GM18873 (cell line): ENCODE data around the gene C1orf159.
A peak's percentile ranks its signal among the peaks of the same experiment; 100 is the strongest.
"Not testable (repeated sequence)": the region's sequence is repeated elsewhere in the genome, so short reads cannot be mapped to it uniquely, and the experiment has no call there.

Source experiments
- ATAC-seq: cut with Tn5 transposase; IDR thresholded peaks from one replicate; pipeline ENCODE4 v1.9.1; 2021; ENCODE audit warnings: mild to moderate bottlenecking, moderate library complexity, moderate number of reproducible peaks; ENCODE audit not compliant: unreplicated experiment, low FRiP score

The C1orf159 gene

DNA sequence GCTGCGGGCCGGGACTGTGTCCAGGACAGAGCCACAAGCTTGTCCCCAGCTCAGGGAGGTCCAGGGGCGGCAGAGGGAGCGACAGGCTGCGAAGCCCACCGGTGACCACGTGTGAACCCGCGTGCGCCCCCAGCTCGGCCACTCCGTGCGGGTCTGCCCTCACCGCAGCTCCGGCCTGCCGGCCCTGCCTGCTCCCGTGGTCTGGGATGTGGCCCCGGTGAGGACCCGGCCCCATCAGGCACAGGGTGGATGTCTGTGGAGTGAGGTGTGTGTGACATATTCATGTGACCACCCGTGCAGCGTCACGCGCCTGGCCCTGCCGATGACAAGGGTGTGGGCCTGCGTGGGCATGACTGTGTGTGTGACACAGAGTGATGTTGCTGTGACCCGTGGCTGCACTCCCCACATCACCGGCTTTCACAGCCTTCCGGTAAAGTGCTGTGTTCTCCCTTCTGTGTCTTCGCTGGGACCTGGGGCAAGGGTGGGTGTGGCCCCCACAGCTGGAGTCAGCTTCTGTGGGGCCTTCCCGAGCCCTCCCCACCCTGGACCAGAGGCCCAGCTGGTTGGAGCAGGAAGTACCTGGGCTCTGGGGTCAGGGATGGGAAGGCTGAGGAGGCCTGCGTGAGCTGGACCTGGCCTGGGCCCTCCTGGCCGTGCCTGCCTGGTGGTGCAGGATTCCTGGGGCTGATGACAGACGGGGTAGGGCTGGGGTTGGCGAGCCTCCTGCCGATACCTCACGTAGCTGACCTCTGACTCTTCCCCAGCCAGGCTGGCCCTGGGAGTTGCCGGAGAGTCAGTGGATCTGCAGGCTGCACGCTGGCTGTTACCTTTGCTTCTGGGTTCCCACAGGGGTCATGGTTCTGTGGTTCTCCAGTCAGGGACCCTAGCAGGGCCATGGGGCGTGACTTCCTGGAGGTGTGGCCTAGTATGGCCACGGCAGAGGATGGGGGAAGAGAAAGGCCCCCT is 45.9 kb downstream of the C1orf159 start:
- no peak for ATAC-seq

DNA sequence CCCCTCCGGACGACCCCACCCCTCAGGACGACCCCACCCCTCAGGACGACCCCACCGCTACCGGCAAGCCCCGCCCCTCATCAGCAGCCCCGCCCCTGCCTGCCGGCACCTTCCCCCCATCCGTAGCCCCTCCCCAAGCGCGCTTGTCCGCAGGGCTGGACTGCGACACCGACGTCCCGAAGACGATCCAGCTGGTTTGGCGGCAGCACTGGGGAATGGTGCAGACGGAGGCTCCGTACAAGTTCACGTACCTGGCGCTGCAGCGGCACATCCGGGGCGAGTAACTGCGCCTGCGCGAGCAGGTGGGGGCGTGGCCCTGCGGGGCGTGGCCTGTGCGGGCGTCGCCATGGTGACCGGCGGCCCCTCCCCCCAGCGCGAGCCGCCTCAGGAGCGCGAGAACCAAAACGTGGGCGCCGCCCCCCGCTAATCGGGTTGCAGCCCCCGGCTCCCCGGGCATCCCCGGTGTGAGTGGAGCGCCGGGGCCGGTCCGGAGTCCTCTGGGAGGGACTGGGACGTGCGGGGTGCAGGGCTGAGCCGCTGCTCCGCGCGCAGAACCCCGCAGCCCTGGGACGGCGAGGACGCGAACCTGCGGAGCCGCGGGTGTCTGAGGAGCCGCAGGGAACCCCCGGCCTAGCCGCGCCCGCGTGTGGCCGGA is 46.7 kb downstream of the C1orf159 start:
- peak; percentile 46 for ATAC-seq

DNA sequence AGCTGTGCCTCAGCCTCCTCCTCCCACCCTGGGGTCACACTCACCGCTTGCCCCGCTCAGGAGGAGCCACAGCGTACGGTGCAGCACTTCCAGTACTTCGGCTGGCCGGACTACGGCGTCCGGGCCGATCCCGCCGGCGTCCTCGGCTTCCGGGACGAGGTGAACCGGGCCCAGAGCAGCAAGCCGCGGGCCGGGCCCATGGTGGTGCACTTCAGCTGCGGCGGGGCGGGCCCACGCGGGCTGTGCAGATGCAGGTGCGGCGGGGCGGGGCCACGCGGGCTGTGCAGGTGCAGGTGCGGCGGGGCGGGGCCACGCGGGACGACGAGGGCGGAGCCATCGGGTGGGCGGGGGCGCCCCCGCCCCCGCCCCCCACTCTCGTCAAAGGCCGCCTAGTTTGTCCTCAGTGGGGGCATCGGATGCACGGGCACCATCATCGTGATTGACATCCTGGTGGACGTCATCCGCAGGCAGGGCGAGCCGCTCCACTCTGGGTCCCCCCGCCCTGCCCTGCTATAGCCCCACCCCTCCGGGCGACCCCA is 47.3 kb downstream of the C1orf159 start:
- no peak for ATAC-seq

DNA sequence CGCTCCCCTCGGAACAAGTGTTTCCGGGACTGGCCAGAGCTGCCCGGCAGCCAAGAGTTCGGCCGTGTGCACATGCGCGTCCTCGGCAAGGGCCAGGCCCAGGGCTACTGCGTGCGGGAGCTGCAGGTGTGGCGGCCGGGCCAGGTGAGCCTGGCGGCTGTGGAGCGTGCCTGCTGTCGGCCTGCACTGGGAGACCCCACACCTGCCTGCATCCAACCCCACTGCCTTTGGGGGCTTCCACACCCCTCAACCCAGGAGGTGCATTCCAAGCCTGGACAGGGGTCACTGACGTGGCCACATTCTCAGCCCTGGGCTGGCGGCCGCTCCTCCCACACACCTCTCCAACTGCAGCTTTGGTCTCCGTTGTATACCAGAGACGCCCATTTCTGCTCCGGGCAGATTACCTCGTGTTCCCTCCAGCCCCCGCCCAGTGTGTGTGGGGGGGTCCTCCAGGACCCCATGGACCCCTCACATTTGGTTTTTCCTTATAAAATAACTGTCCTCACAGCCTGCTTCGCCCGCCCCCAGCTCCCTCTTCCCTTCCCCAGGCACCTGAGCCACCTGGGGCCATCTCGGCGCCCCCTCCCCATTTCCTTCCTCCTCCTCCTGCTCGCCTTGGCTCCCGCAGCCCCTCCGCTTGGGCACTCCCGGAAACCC is 47.9 kb downstream of the C1orf159 start:
- ATAC-seq, result no peak

DNA sequence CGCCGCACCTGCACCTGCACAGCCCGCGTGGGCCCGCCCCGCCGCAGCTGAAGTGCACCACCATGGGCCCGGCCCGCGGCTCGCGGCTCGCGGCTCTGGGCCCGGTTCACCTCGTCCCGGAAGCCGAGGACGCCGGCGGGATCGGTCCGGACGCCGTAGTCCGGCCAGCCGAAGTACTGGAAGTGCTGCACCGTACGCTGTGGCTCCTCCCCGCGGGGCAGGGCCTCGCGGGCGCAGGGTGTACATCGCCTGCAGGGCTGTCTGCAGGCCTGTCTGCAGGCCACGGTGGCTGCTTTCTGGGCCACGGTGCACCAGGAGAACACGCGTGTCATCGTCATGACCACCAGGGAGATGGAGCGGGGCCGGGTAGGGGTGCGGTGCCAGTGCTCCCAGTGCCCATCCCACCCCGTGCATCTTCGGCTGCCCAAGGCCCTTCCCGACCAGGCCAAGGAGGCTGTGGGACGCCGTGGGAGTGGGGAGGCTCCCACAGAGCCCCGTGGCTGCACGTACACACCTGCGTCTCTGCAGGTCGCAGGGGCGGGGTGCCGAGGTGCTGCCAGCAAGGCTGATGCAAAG is 48.5 kb downstream of the C1orf159 start:
- ATAC-seq, result no peak

DNA sequence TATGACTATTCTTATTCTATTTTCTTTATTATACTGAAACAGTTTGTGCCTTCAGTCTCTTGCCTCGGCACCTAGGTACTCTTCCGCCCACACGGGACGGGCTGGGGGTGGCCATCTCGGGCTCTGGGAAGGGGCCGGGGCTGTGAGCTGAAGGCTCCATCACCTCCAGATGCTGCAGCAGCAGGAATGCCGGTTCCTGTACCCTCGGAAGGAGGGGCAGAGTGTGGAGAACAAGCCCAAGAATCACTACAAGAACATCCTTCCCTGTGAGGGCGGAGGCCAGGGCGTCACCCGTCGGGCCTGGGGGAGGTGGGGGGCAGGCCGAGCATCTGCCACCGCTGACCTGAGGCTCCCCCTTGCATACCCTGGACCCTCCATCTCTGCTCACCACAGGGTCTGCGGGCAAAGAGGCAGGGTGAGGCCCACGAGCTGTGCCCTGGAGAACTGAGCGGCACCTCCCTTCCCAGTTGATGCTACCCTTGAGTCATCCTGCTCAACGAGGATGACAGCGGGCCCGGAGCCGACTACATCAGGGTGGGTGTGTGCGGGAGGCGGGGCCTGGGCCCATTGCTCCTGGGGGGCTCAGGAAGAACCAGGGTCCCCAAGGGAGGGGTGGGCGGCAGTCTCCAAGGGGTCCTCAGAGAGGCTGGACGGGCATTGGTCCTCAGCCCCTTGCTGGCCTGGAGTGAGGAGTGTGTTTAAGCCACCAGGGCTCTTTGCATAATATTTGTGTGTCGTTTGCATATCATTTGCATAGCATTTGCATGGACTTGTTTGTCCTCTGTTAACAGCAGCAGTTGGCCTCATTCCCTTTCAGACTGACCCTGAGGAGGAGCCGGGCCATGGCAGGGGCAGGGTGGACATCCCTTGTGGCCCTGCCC is 49.2 kb downstream of the C1orf159 start:
- no peak for ATAC-seq

DNA sequence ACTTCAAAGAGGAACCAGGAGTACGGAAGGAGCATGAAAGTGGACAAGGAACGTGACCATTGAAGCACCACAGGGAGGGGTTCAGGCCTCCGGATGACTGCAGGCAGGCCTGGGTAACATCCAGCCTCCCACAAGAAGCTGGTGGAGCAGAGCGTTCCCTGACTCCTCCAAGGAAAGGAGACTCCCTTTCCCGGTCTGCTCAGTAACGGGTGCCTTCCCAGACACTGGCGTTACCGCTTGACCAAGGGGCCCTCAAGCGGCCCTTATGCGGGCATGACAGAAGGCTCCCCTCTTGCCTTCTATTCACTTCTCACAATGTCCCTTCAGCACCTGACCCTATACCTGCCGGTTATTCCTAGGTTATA is 50.0 kb downstream of the C1orf159 start:
- ATAC-seq, result not testable (repeated sequence)

DNA sequence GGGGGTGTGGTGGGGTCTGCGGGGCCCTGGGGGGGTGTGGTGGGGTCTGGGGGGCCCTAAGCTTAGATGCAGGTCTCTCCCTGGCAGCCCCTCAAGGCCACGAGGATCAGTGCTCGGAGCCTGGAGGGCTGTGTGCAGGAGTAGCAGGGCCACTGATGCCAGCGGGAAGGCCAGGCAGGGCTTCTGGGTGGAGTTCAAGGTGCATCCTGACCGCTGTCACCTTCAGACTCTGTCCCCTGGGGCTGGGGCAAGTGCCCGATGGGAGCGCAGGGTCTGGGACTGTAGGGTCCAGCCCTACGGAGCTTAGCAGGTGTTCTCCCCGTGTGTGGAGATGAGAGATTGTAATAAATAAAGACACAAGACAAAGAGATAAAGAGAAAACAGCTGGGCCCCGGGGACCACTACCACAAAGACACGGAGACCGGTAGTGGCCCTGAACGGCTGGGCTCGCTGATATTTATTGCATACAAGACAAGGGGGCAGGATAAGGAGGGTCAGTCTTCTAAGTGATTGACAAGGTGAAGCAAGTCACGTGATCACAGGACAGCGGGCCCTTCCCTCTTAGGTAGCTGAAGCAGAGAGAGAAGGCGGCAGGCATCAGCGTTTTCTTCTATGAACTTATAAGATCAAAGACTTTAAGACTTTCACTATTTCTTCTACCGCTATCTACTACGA is 50.5 kb downstream of the C1orf159 start:
- no peak for ATAC-seq

DNA sequence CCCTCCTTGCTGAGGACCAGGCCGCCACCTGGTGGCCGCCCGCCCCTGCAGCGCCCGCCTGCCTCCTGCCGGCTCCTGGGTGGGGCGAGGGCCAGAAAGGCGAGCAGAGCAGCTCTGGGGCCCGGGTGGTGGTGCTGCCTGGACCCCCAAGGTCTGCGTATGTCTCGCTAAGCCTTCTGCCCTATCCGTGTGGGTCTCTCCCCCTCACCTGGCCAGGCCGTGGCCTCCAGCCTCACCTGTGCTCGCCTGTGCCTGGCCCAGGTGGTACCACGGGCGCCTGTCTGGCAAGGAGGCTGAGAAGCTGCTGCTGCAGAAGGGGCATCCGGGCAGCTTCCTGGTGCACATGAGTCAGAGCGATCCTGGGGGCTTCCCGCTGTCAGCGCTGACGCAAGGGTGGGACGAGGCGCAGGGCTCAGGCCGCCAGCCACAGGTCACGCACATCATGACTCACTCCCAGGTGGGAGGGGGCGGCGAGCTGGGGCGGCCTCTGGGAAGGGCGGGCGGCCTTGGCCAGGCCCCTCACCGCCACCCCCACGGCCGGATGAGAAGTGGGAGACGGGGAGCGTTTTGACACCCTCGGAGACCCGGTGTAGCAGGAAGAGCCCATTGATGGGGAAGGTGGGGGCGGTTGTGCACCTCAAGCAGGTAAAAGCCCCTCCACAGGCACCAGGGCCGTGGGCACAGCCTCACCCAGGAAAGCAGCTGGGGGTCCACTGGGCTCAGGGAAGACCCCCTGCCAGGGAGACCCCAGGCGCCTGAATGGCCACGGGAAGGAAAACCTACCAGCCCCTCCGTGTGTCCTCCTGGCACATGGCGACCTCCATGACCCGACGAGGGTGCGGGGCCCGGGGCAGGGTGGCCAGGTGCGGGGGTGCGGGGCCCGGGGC is 51.7 kb downstream of the C1orf159 start:
- ATAC-seq, result no peak

DNA sequence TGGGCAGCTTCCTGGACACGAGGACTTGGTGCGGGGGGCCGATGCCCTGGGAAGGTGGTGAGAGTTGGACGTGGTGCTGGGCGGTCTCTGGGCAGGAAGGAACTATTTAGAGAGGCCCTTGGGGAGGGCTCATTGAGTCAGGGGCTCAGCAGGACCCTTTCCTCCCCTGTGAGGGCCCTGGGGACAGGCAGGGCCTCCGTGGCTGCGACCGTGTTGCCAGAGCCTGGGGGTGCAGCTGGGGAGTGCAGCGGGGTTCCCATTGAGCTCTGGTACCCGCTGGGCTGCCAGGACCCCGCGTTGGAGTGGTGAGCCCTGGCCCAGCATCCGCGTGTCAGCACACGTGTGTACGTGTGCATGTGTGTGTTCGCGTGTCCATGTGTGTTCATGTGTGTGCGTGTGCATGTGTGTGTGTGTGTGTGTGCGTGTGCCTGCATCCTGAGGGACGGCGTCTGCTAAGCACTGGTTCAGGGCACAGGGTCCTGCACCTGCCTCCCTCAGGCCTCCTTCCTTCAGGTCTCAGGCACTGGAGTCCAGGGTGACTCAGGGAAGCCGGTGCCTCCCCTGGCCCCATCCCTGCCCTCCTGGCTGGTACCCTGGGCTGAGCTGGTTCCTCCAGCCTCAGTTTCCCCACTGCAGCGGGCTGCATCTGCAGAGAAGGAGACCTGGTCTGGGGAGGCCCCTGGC is 52.5 kb downstream of the C1orf159 start:
- ATAC-seq, result no peak

DNA sequence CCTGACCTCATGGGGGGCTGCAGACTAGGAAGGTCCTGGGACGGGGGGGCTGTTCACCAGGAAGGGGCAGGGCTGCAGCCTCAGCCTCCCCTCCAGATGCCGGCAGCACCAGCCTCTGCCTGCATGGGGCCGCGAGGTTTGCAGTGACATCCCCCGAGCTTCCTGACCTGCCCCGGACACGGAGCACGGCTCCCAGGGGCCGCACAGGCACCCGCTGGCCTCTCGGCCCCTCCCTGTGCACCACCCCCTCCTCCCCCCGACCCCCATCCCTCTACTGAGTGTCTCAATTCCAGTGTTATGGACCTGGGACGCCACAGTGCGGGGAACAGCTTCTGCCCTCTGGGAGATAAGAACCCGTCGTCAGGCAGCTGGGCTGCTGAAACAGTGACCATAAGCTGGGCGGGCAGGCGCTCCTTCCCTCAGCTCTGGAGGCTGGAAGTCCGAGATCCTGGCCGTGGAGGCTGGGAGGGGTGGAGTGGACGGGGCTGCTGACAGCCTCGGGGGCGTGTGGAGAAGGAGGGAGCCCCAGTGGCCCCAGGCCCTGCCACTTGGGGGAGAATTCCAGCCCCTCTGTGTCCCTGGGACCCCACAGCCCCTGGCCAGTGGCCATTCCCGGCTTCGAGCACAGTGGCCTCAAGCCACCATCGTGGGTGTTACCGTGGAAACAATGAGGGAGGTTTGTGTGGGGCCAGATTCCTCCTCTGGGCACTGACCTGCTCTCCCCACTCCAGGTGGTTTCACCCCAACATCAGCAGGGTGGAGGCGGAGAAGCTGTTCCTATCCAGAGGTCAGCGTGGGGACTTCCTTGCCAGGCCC is 53.3 kb downstream of the C1orf159 start:
- ATAC-seq, result no peak

DNA sequence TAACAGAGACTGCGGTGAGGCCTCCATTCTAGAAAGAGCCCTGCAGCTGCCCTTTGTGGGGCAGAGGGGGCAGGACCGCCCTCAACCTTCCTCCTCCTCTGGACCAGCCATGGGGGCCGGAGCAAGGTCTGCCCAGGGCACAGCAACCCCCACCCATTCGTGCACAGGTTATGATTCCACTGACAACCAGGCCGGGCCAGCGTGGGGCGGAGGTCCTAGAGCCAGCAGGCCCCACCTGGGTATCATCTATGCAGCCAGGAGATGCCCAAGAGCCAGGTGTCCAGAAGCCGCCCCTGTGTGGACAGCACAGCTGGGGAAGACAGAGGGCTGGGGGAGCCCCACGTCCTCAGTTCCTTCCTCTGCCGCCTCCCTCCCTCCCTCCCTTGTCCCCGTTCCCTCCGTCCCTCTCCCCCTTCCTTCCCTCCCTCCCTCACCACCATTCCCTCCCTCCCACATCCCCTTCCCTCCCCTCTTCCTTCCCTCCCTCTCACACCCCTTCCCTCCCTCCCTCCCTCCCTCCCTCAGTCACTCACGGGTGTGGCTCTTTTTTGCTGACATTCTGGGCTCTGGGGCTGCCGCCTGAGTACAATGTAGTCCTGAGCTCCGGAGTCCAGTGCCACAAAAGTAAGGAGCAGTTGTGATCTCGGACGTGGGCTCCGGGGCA is 54.1 kb downstream of the C1orf159 start:
- ATAC-seq, result no peak

DNA sequence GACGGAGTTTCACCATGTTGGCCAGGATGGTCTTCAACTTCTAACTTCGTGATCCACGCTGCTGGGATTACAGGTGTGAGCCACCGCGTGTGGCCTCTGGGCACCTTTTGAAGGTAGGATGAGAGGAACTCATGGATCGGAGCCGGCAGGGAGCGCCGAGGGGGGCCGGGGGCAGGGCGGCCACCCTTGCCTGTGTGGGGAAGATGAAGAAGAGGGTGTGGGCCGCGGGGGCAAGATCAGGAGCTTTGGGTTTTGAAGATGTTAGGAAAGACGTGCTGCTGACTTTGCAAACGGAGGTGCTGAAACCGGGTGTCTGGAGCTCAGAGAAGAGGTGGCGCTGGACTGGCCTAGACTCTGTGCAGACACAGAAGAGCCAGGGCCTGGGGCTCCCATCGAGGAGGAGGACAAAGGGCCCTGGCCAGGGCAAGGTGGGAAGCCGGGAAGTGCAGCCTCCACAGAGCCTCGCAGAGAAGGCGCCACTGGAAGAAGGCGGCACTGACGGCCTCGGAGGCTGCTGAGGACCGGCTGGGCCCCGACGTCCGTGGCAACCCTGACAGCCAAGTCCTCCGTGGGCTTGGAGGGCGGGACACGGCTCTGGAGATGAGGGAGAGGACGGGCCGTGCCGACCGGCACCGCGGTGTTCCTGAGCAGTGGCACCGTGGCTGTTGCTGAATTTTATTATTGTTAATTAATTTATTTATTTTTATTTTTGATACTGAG is 55.4 kb downstream of the C1orf159 start:
- ATAC-seq, result no peak

DNA sequence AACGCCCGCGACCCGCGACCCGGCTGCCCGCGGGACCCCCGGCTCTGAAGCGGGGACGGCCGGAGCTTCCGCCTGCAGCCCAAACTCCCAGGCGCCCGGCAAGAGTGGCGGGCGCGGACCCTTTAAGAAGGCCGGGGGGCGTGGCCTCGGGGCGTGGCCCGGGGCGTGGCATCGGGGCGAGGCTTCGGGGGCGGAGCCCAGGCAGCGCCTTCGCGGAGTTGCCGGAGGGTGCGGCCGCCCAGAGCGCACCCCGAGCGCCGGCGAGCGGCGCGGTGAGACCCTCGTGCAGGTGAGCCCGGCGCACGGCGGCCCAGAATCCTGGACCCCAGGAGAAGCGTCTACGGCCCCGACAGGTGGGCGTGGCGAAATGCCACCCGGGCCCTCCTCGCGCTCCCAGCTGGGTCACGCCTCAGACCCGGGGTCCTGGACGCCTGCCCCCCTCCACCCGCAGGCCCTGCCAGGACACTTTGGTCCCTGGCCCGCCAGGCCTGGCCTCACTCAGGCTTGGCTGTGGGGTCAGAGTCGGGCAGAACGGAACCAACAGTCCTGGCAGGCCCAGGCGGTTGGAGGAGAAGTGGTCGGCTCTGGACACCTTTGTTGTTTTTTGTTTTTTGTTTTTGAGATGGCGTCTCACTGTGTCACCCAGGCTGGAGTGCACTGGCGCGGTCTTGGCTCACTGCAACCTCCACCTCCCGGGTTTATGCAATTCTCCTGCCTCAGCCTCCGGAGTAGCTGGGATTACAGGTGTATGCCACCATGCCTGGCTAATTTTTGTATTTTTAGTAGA is 56.2 kb downstream of the C1orf159 start:
- peak; percentile 42 for ATAC-seq

DNA sequence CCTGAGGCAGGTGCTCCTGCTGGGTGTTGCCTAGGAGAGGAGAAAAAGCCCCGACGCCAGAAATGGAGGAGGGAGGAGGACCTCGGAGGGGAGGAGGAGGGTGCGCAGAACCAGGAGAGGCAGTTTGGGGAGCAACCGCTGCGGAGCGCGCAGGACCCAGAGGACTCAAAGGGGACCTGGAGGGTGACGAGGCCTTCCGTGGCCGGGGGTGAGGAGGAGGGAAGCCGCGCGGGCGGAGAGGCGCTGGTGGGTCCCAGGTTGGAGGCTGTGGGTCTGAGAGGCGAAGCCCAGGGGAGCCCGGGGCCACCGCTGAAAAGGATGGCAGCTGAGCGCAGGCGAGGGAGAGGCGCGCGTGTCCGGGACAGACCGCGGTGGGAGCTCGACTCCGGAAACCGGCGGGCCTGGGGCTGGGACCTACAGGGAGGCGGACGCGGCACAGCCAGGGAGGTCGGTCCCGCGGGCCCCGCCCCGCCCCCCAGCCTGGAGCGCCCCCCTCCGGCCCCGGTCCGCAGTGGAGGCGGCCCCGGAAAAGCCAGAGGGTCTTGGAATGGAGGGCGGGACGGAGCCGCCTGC is 56.9 kb downstream of the C1orf159 start:
- peak; percentile 16 for ATAC-seq
